GM21529 (cell line): ENCODE results near the gene CCAR1.
A peak's percentile ranks its signal among the peaks of the same experiment; 100 is the strongest.
"Not testable (repeated sequence)": the region's sequence is repeated elsewhere in the genome, so short reads cannot be mapped to it uniquely, and the experiment has no call there.

Source experiments
- ATAC-seq: cut with Tn5 transposase; IDR thresholded peaks from one replicate; pipeline ENCODE4 v1.9.1; 2021; ENCODE audit not compliant: unreplicated experiment

Gene CCAR1

DNA sequence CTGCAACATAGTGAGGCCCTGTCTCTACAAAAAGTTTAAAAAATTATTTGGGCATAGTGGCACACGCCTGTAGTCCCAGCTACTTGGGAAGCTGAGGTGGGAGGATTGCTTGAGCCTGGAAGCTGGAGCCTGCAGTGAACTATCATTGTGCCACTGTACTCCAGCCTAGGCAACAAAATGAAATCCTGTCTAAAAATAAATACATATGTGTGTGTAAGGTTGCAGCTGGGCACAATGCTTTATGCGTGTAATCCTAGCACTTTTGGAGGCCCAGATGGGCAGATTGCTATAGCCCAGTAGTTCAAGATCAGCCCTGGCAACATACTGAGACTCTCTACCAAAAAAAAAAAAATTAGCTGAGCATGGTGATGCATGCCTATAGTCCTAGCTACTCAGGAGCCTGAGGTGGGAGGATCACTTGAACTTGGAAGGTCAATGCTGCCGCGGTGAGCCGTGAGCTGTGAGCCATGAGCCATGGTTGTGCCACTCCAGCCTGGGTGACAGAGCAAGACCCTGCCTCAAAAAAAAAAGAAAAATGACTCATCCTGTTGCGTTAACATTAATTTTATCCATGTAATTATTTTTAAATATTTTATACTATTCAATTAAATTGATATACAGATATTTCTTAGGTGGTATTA lies 38.3 kb downstream of the CCAR1 start:
- no peak for ATAC-seq

- no peak for ATAC-seq
Observed at GRCh38 chr10:68759967-68760366, 38.9 kb downstream of the CCAR1 start.

DNA sequence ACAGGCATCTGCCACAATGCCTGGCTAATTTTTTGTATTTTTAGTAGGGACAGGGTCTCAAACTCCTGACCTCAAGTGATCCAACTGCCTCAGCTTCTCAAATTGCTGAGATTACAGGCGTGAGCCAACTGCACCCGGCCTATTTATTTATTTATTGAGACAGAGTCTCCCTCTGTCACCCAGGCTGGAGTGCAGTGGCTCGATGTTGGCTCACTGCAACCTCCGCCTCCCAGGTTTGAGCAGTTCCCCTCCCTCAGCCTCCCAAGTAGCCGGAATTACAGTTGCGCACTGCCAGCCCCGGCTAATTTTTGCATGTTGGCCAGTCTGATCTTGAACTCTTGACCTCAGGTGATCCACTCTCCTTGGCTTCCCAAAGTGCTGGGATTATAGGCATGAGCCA lies 46.4 kb downstream of the CCAR1 start:
- not testable (repeated sequence) for ATAC-seq

DNA sequence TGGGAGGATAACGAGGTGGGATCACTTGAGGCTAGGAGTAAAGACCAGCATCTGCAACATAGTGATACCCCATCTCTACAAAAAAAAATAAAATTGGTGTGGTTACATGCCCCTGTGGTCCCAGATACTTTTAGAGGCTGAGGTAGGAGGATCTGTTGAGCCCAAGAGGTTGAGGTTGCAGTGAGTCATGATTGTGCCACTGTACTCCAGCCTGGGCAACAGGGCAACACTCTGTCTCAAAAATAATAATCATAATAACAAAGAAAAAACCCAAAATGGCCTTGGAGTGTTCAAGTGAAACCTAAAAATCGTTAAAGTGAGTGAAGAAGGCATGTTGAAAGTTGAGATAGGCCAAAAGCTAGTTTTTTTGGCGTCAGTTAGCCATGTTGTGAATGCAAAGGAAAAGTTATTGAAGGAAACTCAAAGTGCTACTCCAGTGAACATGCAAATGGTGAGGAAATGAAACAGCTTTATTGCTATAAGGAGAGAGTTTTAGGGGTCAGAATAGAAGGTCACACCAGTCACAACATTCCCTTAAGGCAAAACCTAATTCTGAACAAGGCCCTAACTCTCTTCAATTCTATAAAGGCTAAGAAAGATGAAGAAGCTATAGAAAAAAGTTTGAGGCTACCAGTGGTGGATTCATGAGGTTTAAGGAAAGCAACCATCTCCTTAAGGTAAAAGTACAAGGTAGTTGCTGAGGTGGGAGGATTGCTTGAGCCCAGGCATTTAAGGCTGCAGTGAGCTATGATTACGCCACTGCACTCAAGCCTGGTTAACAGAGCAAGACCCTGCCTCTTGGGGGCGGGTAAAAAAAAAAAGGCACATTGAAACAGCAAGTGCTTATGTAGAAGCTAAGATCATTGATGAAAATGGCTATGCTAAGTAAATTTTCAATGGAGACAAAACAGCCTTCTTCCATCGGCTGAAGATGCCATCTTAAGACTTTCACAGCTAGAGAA lies 60.9 kb downstream of the CCAR1 start:
- no peak for ATAC-seq

DNA sequence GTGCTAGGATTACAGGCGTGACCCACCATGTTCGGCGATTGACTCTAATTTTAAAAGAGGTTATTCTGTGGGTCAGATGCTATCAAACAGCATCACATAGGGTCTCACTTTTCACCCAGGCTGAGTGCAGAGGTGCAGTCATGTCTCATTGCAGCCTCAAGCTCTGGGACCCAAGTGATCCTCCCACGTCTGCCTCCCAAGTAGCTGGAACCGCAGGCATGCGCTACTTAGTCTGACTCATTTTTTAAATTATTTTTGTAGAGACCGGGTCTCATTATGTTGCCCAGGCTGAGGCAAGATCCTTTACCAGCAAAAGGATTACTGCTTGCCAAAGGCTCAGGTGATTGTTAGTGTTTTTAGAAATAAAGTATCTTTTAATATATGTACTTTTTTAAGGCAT lies 63.4 kb downstream of the CCAR1 start:
- ATAC-seq: no peak

GRCh38 chr10:68787813-68788212 lies 66.8 kb downstream of the CCAR1 start:
- ATAC-seq: no peak

DNA sequence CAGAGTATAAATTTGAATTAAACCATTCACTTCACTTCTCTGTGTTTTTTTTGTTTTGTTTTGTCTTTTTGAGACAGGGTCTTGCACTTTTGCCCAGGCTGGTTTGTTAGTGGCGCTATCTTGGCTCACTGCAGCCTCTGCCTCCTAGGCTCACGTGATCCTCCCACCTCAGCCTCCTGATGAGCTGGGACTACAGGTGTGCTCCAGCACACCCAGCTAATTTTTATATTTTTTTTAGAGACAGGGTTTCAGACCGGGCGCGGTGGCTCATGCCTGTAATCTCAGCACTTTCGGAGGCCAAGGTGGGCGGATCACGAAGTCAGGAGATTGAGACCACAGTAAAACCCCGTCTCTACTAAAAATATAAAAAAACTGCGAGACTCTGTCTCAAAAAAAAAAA lies 69.4 kb downstream of the CCAR1 start:
- no peak for ATAC-seq

- ATAC-seq: no peak
Observed at GRCh38 chr10:68792115-68792514, 71.1 kb downstream of the CCAR1 start.

DNA sequence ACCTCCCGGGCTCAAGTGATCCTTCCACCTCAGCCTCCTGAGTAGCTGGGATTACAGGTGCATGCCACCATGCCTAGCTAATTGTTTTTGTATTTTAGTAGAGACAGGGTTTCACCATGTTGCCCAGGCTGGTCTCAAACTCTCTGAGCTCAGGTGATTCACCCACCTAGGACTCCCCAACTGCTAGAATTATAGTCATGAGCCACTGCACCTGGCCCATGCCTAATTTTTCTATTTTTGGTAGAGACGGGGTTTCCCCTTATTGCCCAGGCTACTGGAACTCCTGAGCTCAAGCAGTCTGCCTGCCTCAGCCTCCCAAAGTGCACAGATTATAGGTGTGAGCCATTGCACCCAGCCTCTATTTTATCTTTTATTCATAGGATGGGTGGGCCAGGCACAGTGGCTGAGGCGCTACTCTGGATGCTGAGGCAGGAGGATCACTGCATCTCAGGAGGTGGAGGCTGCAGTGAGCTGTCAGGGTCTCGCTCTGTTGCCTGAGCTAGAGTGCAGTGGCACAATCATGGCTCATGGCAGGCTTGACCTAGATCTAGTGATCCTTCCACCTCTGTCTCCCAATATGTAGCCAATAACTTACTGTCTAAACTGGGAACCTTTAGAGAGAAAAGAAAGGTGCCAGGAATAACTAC lies 75.0 kb downstream of the CCAR1 start:
- no peak for ATAC-seq

- ATAC-seq: no peak
Observed at GRCh38 chr10:68796605-68797004, 75.6 kb downstream of the CCAR1 start.

DNA sequence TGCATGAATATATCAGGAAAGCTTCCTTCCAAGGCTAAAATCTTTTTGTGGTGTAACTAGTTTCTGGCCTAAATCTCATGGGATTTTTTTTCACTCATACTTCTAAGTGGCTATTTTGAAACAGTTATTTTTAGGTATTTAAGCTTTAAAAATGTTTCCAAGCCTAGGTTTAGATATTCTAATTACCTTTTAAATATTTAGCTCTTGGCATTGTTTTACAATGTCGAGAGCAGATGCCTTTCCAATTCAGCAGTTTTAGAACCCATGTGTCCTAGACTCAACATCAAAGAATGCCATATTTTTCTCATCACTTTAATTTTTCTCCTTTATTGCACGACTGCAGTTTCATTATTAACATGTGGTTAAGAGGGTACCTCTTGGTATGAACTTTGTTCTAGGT lies 79.2 kb downstream of the CCAR1 start:
- ATAC-seq: no peak

DNA sequence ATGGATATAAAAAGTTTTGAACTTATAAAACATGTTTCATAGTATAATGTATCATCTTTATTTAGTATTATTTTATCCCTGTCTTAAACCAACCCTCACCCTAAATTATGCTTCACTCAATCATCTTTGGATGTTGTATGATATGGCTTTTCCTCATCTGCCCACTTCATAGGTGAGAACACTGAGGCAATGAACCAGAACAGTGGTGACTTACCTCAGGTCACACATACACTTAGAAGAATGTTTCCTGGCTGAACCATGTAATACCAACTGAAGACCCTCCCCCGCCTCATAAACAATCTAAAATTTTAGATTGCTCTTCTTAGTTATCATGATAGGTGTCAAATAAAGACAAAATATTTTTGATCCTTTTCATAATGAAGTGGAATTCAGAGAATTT lies 83.7 kb downstream of the CCAR1 start:
- ATAC-seq: no peak

GRCh38 chr10:68810830-68811229 lies 89.8 kb downstream of the CCAR1 start:
- not testable (repeated sequence) for ATAC-seq

DNA sequence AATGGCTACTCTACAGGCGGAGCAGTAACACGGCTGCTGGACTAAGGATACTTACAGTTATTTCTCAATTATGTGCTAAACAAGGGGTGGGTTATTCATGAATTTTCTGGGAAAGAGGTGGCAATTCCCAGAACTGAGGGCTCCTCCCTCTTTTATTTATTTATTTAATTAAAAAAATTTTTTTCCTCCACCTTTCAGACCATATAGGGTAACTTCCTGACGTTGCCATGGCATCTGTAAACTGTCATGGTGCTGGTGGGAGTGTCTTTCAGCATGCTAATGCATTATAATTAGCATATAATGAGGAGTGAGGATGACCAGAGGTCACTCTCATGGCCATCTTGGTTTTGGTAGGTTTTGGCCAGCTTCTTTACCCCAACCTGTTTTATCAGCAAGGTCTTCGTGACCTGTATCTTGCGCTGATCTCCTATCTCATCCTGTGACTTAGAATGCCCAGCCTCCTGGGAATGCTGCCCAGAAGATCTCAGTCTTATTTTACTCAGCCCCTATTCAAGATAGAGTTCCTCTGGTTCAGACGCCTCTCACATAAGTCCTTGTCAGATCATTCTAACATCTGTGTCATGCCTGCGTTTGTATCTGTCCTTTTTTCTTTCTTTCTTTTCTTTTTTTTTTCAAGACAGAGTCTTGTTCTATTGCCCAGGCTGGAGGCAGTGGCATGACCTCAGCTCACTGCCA lies 90.4 kb downstream of the CCAR1 start:
- ATAC-seq: no peak

- ATAC-seq: no peak
Observed at GRCh38 chr10:68812420-68812819, 91.4 kb downstream of the CCAR1 start.

- no peak for ATAC-seq
Observed at GRCh38 chr10:68813559-68813958, 92.5 kb downstream of the CCAR1 start.

DNA sequence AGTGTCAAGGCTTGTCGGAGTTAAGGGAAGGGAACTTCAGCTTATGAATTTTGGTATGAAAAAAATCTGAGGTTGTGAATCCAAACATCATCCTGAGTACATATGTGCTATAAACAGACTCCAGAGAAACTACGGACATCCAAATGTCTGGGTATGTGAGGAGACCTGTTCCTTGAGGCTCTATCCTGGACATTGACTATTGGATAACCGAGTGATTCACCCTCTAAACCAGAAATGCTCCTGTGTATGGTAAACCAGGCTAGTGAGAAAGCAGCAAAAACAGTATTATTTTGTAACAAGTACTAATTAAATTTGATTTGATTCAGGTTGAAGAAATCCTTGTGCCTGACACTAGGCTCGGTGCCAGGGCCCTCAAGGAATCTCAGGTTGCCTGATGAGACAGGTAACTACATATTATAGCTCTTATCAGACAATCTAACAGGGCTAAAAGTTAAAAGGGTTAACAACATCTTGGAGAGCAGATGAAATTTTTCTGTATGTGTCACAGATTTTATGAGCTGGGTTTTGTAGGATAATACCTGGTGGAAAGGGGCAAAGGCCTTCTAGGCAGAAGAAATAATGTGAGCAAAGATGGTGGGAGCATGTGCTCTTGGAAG lies 95.9 kb downstream of the CCAR1 start:
- ATAC-seq: no peak

DNA sequence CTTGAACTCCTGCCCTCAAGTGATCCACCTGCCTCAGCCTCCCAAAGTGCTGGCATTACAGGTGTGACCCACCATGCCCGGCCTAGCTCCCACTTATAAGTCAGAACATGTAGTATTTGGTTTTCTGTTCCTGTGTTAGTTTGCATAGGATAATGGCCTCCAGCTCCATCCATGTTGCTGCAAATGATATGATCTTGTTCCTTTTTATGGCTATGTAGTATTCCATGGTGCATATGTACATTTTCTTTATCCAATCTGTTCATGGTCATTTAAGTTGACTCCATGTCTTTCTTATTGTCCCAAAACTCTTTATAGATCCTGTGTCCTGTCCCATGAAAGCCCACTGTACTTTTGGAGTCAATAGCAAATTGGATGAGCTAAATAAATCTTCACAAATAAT lies 99.3 kb downstream of the CCAR1 start:
- ATAC-seq: not testable (repeated sequence)

DNA sequence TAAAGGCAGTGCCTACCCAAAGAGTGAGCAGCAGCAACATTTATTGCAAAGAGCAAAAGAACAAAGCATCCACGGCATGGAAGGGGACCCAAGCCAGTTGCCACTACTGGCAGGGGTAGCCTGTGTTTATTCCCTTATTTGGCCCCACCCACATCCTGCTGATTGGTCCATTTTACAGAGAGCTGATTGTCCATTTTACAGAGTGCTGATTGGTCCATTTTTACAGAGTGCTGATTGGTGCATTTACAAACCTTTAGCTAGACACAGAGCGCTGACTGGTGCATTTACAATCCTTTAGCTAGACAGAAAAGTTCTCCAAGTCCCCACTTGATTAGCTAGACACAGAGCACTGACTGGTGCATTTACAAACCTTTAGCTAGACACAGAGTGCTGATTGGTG lies 101.6 kb downstream of the CCAR1 start:
- not testable (repeated sequence) for ATAC-seq

- ATAC-seq: peak; percentile 73
Observed at GRCh38 chr10:68826764-68827591, 105.9 kb downstream of the CCAR1 start, which contains the start of gene STOX1. Gene STOX1, plus strand, starts transcription at chr10:68827531. Its CDS starts 93 bp downstream, at chr10:68827624.
